ENCODE data around the gene ZCCHC7. TPM values are rescaled to one million over a fixed set of nuclear protein-coding genes. Genes with fewer than 3 reads are reported as not detected.
A peak's percentile ranks its signal among the peaks of the same experiment; 100 is the strongest.

ZCCHC7 gene
- total and polyA plus RNA-seq, 2 experiments from 2014 or later: 15.3 to 19.4 TPM

- WGBS, 2 experiments (ENCODE audit: low coverage in 1 of 2, low lambda C conversion rate in 2 of 2, missing lambda C conversion rate in 2 of 2): 56 to 59% methylated on average over 2 of the region's 2 CpGs
- peak; percentile 1 for DNase-seq
- no peak overlapping the region for H3K4me2 ChIP-seq (ENCODE audit: unreplicated experiment)
- H3K36me3 ChIP-seq (ENCODE audit: low read depth): no peaks in the 10 kb centered on the region
- TF ChIP-seq EZH2phosphoT487 (IDR thresholded peaks at IDR 0.05; ENCODE audit: insufficient read depth, low read depth) (no peak), EZH2 (IDR thresholded peaks at IDR 0.05; ENCODE audit: insufficient read depth, poor library complexity, severe bottlenecking) (no peak)
- no peaks in the 10 kb centered on the region for H3K9me2 ChIP-seq (ENCODE audit: insufficient read depth)
- H3K4me1 ChIP-seq (ENCODE audit: insufficient read depth): no peaks in the 10 kb centered on the region
- no peaks in the 10 kb centered on the region for H3K9me3 ChIP-seq (ENCODE audit: low read depth)
- no peak overlapping the region for H2AFZ ChIP-seq
- no peaks in the 10 kb centered on the region for H3F3A ChIP-seq (ENCODE audit: insufficient read depth)
- no peaks in the 10 kb centered on the region for H3K79me2 ChIP-seq (ENCODE audit: insufficient read depth)
- H3K9ac ChIP-seq: no peak overlapping the region
- no peaks in the 10 kb centered on the region for H3K27me3 ChIP-seq (replicated peaks; ENCODE audit: insufficient read depth)
- in situ Hi-C loops (cut with MboI): loop anchor here (10.0 kb wide), 1 partner anchor 458 kb away; no protein-coding TSS in a partner anchor
- no peak overlapping the region for H3K27ac ChIP-seq
- H4K20me1 ChIP-seq (ENCODE audit: insufficient read depth): no peaks in the 10 kb centered on the region
- H3K4me3 ChIP-seq: no peak overlapping the region
Measured at GRCh38 chr9:37333288-37333687, 212.9 kb downstream of the ZCCHC7 start.

- Histone ChIP-seq H3K4me3 (no peak overlapping the region), H3F3A (ENCODE audit: insufficient read depth) (no peaks in the 10 kb centered on the region), H4K20me1 (ENCODE audit: insufficient read depth) (no peaks in the 10 kb centered on the region; the same call in 1 of the 2 replicates), H3K4me2 (ENCODE audit: unreplicated experiment) (no peak overlapping the region), H3K79me2 (ENCODE audit: insufficient read depth) (no peaks in the 10 kb centered on the region), H3K9me2 (ENCODE audit: insufficient read depth) (no peaks in the 10 kb centered on the region), H3K27ac (no peak overlapping the region), H3K27me3 (replicated peaks; ENCODE audit: insufficient read depth) (no peaks in the 10 kb centered on the region), H3K9me3 (ENCODE audit: low read depth) (no peaks in the 10 kb centered on the region), H3K4me1 (ENCODE audit: insufficient read depth) (no peaks in the 10 kb centered on the region), H3K9ac (no peak overlapping the region), H3K36me3 (ENCODE audit: low read depth) (no peaks in the 10 kb centered on the region), H2AFZ (no peak overlapping the region)
- no peak for TF ChIP-seq EZH2 (IDR thresholded peaks at IDR 0.05; ENCODE audit: insufficient read depth, poor library complexity, severe bottlenecking)
- no peak for TF ChIP-seq EZH2phosphoT487 (IDR thresholded peaks at IDR 0.05; ENCODE audit: insufficient read depth, low read depth)
- in situ Hi-C loops (cut with MboI): loop anchor here (10.0 kb wide), 1 partner anchor 460 kb away; no protein-coding TSS in a partner anchor
- 96 to 99% methylated on average over 3 of the region's 3 CpGs for WGBS, 2 experiments (ENCODE audit: low coverage in 1 of 2, low lambda C conversion rate in 2 of 2, missing lambda C conversion rate in 2 of 2)
- DNase-seq: no peak
Measured at GRCh38 chr9:37335238-37335637, 214.9 kb downstream of the ZCCHC7 start.

- Histone ChIP-seq H3K9ac (no peak overlapping the region), H3K79me2 (ENCODE audit: insufficient read depth) (no peaks in the 10 kb centered on the region), H3K4me3 (no peak overlapping the region), H3K9me2 (ENCODE audit: insufficient read depth) (no peaks in the 10 kb centered on the region), H3K9me3 (ENCODE audit: low read depth) (no peaks in the 10 kb centered on the region), H2AFZ (no peak overlapping the region), H4K20me1 (ENCODE audit: insufficient read depth) (no peaks in the 10 kb centered on the region; the same call in 1 of the 2 replicates), H3K27me3 (replicated peaks; ENCODE audit: insufficient read depth) (no peaks in the 10 kb centered on the region), H3K27ac (no peak overlapping the region), H3K4me1 (ENCODE audit: insufficient read depth) (no peaks in the 10 kb centered on the region), H3F3A (ENCODE audit: insufficient read depth) (no peaks in the 10 kb centered on the region), H3K36me3 (ENCODE audit: low read depth) (no peaks in the 10 kb centered on the region), H3K4me2 (ENCODE audit: unreplicated experiment) (no peak overlapping the region)
- 93 to 100% methylated on average over 3 of the region's 3 CpGs for WGBS, 2 experiments (ENCODE audit: low coverage in 1 of 2, low lambda C conversion rate in 2 of 2, missing lambda C conversion rate in 2 of 2)
- no peak for TF ChIP-seq EZH2 (IDR thresholded peaks at IDR 0.05; ENCODE audit: insufficient read depth, poor library complexity, severe bottlenecking)
- no peak for TF ChIP-seq EZH2phosphoT487 (IDR thresholded peaks at IDR 0.05; ENCODE audit: insufficient read depth, low read depth)
- no peak for DNase-seq
- in situ Hi-C loops (cut with MboI): loop anchor here (10.0 kb wide), 1 partner anchor 461 kb away; no protein-coding TSS in a partner anchor
Measured at GRCh38 chr9:37336150-37336549, 215.8 kb downstream of the ZCCHC7 start.

DNA sequence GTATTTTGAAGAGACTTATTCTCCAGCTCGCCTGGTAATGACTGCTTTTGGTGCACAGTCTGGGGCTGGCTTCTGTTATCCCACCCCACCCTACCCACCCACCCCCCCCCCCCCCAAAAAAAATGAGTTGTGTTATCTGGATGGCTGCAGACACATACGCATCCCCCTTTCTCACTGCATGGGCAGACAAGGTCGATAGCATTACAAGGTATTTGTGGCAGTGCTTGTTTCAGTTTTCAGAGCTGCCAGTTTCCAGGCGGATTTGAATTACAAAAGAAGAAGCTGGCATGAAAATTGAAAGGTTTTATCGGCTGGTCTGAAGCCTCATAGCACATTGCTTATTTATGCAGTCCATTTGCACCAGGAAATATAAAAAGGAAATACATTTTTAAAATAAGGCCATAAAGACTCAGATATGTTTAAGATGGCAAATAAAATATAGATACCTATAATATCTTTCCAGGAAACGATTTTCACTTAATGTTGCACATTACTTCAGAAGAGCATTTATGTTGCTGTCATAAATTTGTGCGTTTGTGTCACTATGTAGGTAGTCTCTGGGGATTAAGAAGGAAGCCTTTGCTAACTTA lies 217.0 kb downstream of the ZCCHC7 start:
- no peak overlapping the region for H3K27ac ChIP-seq
- in situ Hi-C loops (cut with MboI): loop anchor here (10.0 kb wide), 1 partner anchor 463 kb away; no protein-coding TSS in a partner anchor
- H3F3A ChIP-seq (ENCODE audit: insufficient read depth): no peaks in the 10 kb centered on the region
- no peaks in the 10 kb centered on the region for H3K9me3 ChIP-seq (ENCODE audit: low read depth)
- H3K27me3 ChIP-seq (replicated peaks; ENCODE audit: insufficient read depth): no peaks in the 10 kb centered on the region
- no peaks in the 10 kb centered on the region; the same call in 1 of the 2 replicates for H4K20me1 ChIP-seq (ENCODE audit: insufficient read depth)
- H3K4me2 ChIP-seq (ENCODE audit: unreplicated experiment): no peak overlapping the region
- H3K36me3 ChIP-seq (ENCODE audit: low read depth): no peaks in the 10 kb centered on the region
- no peaks in the 10 kb centered on the region for H3K4me1 ChIP-seq (ENCODE audit: insufficient read depth)
- no peaks in the 10 kb centered on the region for H3K79me2 ChIP-seq (ENCODE audit: insufficient read depth)
- no peak overlapping the region for H2AFZ ChIP-seq
- H3K4me3 ChIP-seq: no peak overlapping the region
- no peak for TF ChIP-seq EZH2 (IDR thresholded peaks at IDR 0.05; ENCODE audit: insufficient read depth, poor library complexity, severe bottlenecking)
- no peak for TF ChIP-seq EZH2phosphoT487 (IDR thresholded peaks at IDR 0.05; ENCODE audit: insufficient read depth, low read depth)
- no peak overlapping the region for H3K9ac ChIP-seq
- WGBS, 2 experiments (ENCODE audit: low coverage in 1 of 2, low lambda C conversion rate in 2 of 2, missing lambda C conversion rate in 2 of 2): 67 to 69% methylated on average over 7 of the region's 7 CpGs
- no peaks in the 10 kb centered on the region for H3K9me2 ChIP-seq (ENCODE audit: insufficient read depth)
- no peak for DNase-seq

Data from GM23248 (cell line).